ENCODE data around the gene TMEM38A.
"Not testable (repeated sequence)": the region's sequence is repeated elsewhere in the genome, so short reads cannot be mapped to it uniquely, and the experiment has no call there.

TMEM38A gene

GRCh38 chr19:16654627-16655026 is 6.3 kb upstream of the TMEM38A start:
- Mint-ChIP-seq H3K36me3 (peaks cover 23% of the 10 kb centered on the region), H3K4me3 (no peak overlapping the region), H3K9me3 (no peaks in the 10 kb centered on the region), H3K27ac (no peak overlapping the region), H3K4me1 (peaks cover 30% of the 10 kb centered on the region), H3K27me3 (no peaks in the 10 kb centered on the region)

- Mint-ChIP-seq H3K9me3 (no peaks in the 10 kb centered on the region), H3K27me3 (no peaks in the 10 kb centered on the region), H3K4me3 (no peak overlapping the region), H3K36me3 (peaks cover 21% of the 10 kb centered on the region), H3K4me1 (peaks cover 26% of the 10 kb centered on the region), H3K27ac (no peak overlapping the region)
Observed at GRCh38 chr19:16655727-16656126, 5.2 kb upstream of the TMEM38A start.

- H3K9me3 Mint-ChIP-seq, result no peaks in the 10 kb centered on the region
- peaks cover 32% of the 10 kb centered on the region for H3K4me1 Mint-ChIP-seq
- no peak overlapping the region for H3K27ac Mint-ChIP-seq
- no peaks in the 10 kb centered on the region for H3K27me3 Mint-ChIP-seq
- peaks cover 18% of the 10 kb centered on the region for H3K36me3 Mint-ChIP-seq
- H3K4me3 Mint-ChIP-seq, result peak overlapping the region; percentile 26
Observed at GRCh38 chr19:16657384-16657783, 3.6 kb upstream of the TMEM38A start.

- peaks cover 10% of the 10 kb centered on the region for H3K36me3 Mint-ChIP-seq
- peak overlapping the region; percentile 97 for H3K4me3 Mint-ChIP-seq
- peak overlapping the region; percentile 98 for H3K27ac Mint-ChIP-seq
- H3K27me3 Mint-ChIP-seq, result no peaks in the 10 kb centered on the region
- no peaks in the 10 kb centered on the region for H3K9me3 Mint-ChIP-seq
- H3K4me1 Mint-ChIP-seq, result peaks cover 32% of the 10 kb centered on the region
Observed at GRCh38 chr19:16659464-16659831, 1.5 kb upstream of the TMEM38A start.

DNA sequence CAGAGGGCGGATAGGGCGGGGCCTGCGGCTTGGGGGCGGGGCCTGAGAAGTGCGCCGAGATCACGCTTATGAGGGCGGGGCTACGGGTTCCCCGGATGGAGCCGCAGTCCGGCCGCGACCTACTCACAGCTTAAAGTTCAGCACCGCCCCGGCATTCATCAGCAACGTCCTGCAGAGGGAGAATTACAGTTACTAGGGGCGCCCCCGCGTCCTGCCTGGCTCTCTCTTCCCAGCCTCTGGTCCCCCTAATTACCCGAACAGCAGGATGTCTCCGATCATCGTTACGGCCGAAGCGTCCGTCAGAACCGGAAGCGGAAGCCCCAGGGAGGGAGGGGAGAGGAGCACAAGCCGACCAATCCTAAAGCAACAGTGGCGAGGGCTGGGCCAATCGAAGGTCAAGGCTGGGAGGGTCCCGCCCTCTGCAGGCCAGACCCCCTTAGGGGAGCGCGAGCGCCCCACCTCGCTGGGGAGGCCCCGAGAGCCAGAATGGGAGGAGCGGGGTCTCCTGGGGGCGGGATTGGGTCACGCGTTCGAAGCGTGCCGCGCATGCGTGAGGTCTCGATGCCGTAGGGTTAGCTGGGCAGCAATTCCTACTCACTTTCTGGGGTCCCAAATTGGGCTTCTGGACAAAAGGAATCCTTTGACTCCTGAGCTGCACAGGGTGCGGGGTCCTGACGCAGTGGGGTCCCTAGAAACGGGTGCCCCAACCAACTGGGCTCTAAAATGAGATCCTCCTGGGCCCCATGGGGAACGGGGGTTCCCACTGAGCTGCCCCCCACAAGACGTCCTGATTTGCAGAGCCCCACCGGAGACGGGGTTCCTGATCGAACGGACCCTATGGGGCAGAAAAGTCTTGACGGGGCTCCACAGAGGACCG is 869 bp upstream of the TMEM38A start, which contains the start of gene SMIM7:
Gene SMIM7 (minus strand): TSS at position 313 of the 877 bp plus-strand sequence. CDS start 34 bp downstream, at position 279.
- H3K4me3 Mint-ChIP-seq, result peak within 1 kb of the TSS; percentile 97
- peak within 1 kb of the TSS; percentile 98 for H3K27ac Mint-ChIP-seq
- peaks cover 10% of the 10 kb centered on the region for H3K36me3 Mint-ChIP-seq
- H3K27me3 Mint-ChIP-seq, result no peaks in the 10 kb centered on the region
- H3K4me1 Mint-ChIP-seq, result peaks cover 32% of the 10 kb centered on the region
- no peaks in the 10 kb centered on the region for H3K9me3 Mint-ChIP-seq

- peaks cover 10% of the 10 kb centered on the region for H3K36me3 Mint-ChIP-seq
- H3K4me1 Mint-ChIP-seq, result peaks cover 27% of the 10 kb centered on the region
- H3K4me3 Mint-ChIP-seq, result peak overlapping the region; percentile 78
- no peak overlapping the region for H3K27ac Mint-ChIP-seq
- H3K27me3 Mint-ChIP-seq, result no peaks in the 10 kb centered on the region
- H3K9me3 Mint-ChIP-seq, result no peaks in the 10 kb centered on the region
Observed at GRCh38 chr19:16661480-16662034, 618 bp downstream of the TMEM38A start.

GRCh38 chr19:16668176-16668575 is 7.2 kb downstream of the TMEM38A start:
- Mint-ChIP-seq H3K4me1 (no peaks in the 10 kb centered on the region), H3K36me3 (no peaks in the 10 kb centered on the region), H3K4me3 (no peak overlapping the region), H3K27ac (no peak overlapping the region), H3K9me3 (no peaks in the 10 kb centered on the region), H3K27me3 (no peaks in the 10 kb centered on the region)

GRCh38 chr19:16668702-16669101 is 7.8 kb downstream of the TMEM38A start:
- H3K27me3 Mint-ChIP-seq, H3K4me1 Mint-ChIP-seq, H3K9me3 Mint-ChIP-seq, H3K27ac Mint-ChIP-seq, H3K36me3 Mint-ChIP-seq, H3K4me3 Mint-ChIP-seq: not testable (repeated sequence)

DNA sequence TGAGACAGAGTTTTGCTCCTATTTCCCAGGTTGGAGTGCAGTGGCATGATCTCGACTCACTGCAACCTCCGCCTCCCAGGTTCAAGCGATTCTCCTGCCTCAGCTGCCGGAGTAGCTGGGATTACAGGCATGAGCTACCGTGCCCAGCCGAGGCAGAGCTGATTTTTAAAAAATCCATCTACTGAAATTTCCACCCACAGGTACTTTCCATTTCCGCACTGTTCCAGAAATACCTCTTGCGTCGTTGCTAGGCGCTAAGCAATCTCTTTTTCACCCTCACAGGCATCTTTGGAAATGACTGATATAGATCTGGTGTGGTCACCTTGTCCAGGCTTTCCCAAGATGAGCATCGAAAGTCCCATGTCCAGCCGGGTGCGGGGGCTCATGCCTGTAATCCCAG is 9.4 kb downstream of the TMEM38A start:
- H3K27me3 Mint-ChIP-seq, result no peaks in the 10 kb centered on the region
- no peak overlapping the region for H3K4me3 Mint-ChIP-seq
- no peak overlapping the region for H3K27ac Mint-ChIP-seq
- H3K36me3 Mint-ChIP-seq, result no peaks in the 10 kb centered on the region
- H3K4me1 Mint-ChIP-seq, result no peaks in the 10 kb centered on the region
- no peaks in the 10 kb centered on the region for H3K9me3 Mint-ChIP-seq

GRCh38 chr19:16671652-16672274 is 10.8 kb downstream of the TMEM38A start:
- Mint-ChIP-seq H3K9me3 (no peaks in the 10 kb centered on the region), H3K36me3 (no peaks in the 10 kb centered on the region), H3K27ac (no peak overlapping the region), H3K4me3 (no peak overlapping the region), H3K27me3 (no peaks in the 10 kb centered on the region), H3K4me1 (no peaks in the 10 kb centered on the region)

DNA sequence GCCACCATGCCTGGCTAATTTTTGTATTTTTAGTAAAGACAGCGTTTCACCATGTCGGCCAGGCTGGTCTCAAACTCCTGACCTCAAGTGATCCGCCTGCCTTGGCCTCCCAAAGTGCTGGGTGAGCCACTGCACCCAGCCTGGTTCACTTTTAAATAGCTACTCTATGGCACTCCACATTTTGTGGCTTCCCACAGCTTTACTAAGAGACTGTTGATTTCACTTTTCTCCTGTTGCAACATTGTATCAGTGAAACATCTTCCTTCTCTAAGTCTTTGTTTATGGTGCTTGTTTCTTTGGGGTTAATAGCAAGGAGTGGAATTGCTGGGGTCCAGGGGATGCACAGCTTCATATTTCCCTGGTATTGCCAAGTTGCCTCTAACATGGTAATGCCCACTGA is 12.3 kb downstream of the TMEM38A start:
- Mint-ChIP-seq H3K27ac (no peak overlapping the region), H3K4me1 (no peaks in the 10 kb centered on the region), H3K36me3 (no peaks in the 10 kb centered on the region), H3K27me3 (no peaks in the 10 kb centered on the region), H3K4me3 (no peak overlapping the region), H3K9me3 (no peaks in the 10 kb centered on the region)

DNA sequence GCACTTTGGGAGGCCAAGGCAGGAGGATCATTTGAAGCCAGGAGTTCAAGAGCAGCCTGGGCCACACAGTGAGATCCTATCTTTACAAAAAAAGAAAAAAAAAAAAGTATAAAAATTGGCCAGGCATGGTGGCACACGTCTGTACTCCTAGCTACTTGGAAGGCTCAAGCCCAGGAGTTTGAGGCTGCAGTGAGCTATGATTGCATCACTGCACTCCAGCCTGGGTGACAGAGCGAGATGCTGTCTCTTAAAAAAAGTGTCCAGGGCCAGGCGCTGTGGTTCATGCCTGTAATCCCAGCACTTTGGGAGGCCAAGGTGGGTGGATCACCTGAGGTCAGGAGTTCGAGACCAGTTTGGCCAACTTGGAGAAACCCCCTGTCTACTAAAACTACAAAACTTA is 12.9 kb downstream of the TMEM38A start:
- not testable (repeated sequence) for H3K27ac Mint-ChIP-seq, H3K9me3 Mint-ChIP-seq

DNA sequence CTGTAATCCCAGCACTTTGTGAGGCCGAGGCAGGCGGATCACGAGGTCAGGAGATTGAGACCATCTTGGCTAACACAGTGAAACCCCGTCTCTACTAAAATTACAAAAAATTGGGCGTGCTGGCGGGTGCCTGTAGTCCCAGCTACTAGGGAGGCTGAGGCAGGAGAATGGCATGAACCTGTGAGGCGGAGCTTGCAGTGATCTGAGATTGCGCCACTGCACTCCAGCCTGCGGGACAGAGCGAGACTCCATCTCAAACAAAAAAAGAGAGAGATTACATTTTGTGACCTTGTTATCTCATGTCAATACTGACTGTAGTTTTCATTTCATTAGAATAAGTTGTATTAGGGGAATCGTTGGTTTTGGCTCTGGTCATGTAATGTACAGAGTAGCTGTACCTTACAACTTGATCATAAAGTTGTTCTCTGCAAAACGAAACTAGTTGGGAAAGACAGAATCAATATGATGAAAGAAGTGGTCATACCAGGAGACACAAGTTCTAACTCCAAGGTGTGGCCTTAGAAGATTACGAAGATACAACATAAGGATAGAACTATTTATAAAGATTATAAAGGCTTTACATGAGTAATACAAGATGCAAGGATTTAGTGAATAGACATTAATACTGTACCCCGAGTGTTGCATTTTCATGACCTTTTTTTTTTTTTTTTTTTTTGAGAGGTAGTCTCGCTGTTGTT is 15.3 kb downstream of the TMEM38A start:
- H3K27ac Mint-ChIP-seq, result no peak overlapping the region
- no peaks in the 10 kb centered on the region for H3K4me1 Mint-ChIP-seq
- H3K4me3 Mint-ChIP-seq, result no peak overlapping the region
- peaks cover 4% of the 10 kb centered on the region for H3K36me3 Mint-ChIP-seq
- no peaks in the 10 kb centered on the region for H3K27me3 Mint-ChIP-seq
- H3K9me3 Mint-ChIP-seq, result no peaks in the 10 kb centered on the region

More for the DNA sequence above, 12.9 kb downstream of the TMEM38A start:
- H3K36me3 Mint-ChIP-seq, H3K4me3 Mint-ChIP-seq, H3K27me3 Mint-ChIP-seq, H3K4me1 Mint-ChIP-seq: not testable (repeated sequence)

- Mint-ChIP-seq H3K4me3 (no peak overlapping the region), H3K4me1 (no peaks in the 10 kb centered on the region), H3K36me3 (peaks cover 4% of the 10 kb centered on the region), H3K27me3 (no peaks in the 10 kb centered on the region), H3K9me3 (no peaks in the 10 kb centered on the region), H3K27ac (no peak overlapping the region)
Observed at GRCh38 chr19:16677055-16677454, 16.1 kb downstream of the TMEM38A start.

DNA sequence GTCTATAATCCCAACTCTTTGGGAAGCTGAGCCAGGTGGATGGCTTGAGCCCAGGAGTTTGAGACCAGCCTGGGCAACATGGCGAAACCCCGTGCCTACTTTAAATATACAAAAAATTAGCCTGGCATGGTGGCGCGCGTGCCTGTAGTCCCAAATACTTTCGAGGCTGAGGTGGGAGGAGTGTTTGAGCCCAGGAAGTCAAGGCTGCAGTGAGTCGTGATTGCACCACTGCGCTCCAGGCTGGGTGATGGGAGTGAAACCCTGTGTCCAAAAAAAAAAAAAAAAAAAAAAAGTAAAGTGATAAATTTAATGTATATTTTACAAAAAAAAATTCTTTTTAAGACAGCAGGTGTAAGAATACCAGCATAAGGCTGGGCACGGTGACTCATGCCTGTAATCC is 17.6 kb downstream of the TMEM38A start:
- Mint-ChIP-seq H3K27me3 (no peaks in the 10 kb centered on the region), H3K27ac (no peak overlapping the region), H3K4me3 (no peak overlapping the region), H3K36me3 (peaks cover 4% of the 10 kb centered on the region), H3K4me1 (no peaks in the 10 kb centered on the region), H3K9me3 (no peaks in the 10 kb centered on the region)

- H3K4me3 Mint-ChIP-seq, result no peak overlapping the region
- peaks cover 4% of the 10 kb centered on the region for H3K36me3 Mint-ChIP-seq
- H3K27me3 Mint-ChIP-seq, result no peaks in the 10 kb centered on the region
- no peaks in the 10 kb centered on the region for H3K9me3 Mint-ChIP-seq
- H3K4me1 Mint-ChIP-seq, result no peaks in the 10 kb centered on the region
- H3K27ac Mint-ChIP-seq, result no peak overlapping the region
Observed at GRCh38 chr19:16679811-16680210, 18.9 kb downstream of the TMEM38A start.

All from activated naive CD4-positive, alpha-beta T cell treated with anti-CD3 and anti-CD28 coated beads, Interleukin-2, amount 50 U/mL, for 24 hours (primary cell).